COLO668 (cell line): ENCODE data around the gene FUT9.
"Not testable (repeated sequence)": the region's sequence is repeated elsewhere in the genome, so short reads cannot be mapped to it uniquely, and the experiment has no call there.

ENCODE experiments used
- DNase-seq: peaks from one replicate; lab custom pipeline; 2025; ENCODE audit not compliant: unreplicated experiment; lab: John Stamatoyannopoulos, UW

FUT9 gene

DNA sequence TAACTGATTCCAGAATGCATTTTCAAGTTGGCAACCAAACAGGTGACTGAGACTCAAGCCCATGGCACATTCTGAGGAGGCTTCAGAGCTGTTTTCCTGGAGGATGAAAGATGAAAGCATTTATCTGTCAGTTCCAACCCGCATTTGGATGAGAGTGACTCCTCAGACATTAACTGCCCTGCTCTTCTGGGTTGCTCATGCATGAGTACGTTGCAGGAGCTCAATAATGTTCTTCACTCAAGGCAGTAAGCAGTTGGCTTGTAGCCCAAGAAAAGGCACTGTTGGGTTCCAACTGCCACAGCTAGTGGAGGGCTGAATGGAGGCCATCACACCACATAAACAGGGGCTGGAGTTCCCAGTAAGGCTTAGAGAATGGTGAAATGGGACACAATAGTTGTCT is 155.3 kb downstream of the FUT9 start:
- no peak for DNase-seq

DNA sequence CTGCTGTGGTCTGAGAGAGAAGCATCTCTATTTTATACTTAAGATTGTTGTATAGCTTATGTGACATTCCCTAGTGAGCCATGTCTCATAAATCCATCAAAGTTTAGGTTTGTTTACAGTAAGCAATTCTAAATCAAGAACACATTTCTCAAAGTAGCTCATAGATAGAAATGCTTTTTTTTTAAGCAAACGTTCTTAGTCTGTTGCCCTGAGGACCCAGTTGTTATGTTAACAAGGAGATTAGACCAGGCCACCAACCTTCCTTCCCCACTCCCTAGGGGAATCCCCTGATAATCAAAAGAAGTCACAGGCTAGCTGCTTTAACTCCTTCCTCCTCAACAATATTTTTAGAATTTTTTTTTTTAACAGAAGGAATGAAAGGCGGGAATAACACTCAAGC is 169.0 kb downstream of the FUT9 start:
- DNase-seq: no peak

DNA sequence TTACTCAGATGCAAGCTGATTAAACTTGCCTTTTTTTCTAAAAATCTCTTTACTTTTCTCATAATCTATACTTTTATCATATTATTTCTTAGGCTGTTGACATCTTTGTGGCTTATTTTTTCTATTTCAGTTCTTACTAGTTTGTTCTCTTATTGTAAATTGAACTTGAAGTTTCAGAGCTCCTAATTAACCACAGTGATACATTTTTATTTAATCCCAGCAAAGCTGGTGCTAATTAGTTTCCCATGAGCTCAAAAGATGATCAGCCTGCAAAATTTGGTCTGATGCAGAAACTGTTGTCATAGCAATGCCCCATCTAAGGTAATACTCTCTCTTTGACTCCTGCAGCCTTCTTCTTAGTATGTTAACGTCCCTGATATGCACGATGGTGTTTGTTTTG is 170.3 kb downstream of the FUT9 start:
- DNase-seq: no peak

DNA sequence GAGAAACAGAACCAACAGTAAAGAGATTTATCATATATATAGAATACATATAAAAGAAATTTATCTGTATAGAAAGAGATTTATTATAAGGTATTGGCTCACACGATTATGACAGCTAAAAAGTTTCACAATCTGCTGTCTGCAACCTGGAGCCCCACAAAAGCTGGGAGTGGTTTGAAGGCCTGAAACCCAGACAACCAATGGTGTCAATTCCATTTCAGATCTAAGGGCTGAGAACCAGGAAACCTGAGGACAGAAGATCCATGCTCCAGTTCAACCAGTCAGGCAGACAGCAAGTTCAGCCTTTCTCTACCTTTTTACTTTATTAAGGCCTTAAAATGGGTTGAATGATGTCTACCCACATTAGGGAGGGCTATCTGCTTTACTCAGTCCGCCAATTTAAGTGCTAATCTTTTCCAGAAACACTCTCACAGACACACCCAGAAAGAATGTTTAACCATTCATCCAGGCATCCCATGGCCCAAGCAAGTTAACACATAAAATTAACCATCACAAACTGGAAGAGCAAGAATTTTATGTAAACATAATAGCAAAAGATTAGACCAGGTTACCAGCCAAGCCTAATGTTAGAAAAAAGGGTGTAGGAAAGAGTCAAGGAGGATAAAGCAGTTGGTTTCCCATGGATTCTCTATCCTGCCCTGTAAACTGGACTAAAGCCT is 170.9 kb downstream of the FUT9 start:
- no peak for DNase-seq

DNA sequence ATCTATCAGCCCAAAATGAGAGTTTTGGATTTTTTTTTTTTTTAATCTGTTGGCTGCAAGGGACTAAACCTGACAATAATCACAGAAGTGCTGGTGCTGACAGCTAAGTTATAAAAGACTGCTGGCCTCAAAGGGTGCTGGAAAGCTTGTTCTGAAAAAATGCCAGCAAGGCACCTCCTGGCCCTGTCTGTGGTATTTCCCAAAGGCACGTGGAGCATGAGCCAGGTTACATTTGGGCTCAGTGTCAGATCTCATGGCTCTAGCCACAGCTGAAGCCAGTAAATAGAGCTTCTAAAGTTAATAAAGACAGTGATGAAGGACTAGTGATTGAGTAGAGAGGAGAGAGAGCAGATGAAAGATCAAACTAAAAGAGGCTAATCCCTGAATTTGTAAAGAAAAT is 178.9 kb downstream of the FUT9 start:
- no peak for DNase-seq

DNA sequence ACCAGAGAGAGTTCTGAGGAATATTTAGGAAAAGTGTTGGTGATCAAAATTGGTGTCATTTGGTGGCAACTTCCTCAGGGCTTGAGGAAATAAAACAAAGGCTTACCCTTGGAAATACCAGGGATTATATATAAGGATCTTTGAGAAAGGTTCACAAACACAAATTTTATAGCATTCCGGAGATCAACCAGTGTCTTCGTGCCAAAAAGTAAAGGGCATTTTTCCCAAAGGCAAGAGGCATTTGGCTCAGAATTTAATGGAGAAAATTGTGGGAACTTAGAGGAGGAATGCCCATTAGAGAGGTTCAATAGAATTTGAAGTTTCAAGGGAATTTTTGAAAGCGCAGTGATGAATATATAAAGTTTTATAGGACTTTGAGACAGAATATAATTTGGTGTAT is 179.5 kb downstream of the FUT9 start:
- DNase-seq: no peak

DNA sequence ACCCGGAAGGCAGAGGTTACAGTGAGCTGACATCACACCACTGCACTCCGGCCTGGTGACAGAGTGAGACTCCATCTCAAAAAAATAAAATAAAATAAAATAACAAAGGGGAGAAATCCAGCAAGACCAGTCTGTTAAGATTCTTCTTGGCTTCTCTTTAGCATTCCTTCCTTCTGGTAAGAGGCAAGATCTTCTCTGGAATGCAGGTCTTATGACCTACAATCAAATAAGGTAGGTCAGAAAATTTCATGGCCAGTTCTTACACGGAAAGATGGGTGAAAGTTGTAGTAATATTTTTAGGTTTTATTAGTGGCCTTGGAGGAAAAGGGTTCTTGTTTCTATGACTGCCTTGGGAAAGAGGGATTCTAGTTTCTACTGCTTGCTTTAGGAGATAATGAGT is 180.9 kb downstream of the FUT9 start:
- DNase-seq: no peak

DNA sequence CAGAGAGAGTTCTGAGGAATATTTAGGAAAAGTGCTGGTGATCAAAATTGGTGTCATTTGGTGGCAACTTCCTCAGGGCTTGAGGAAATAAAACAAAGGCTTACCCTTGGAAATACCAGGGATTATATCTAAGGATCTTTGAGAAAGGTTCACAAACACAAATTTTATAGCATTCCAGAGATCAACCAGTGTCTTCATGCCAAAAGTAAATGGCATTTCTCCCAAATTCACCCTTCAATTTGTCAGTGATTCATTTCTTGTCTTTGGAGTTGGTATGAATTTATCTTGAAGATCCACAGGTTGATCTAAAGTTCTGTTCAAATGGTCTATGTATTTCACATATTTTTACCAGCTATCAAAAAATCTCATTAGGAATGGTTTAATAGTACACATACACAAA is 181.5 kb downstream of the FUT9 start:
- no peak for DNase-seq

DNA sequence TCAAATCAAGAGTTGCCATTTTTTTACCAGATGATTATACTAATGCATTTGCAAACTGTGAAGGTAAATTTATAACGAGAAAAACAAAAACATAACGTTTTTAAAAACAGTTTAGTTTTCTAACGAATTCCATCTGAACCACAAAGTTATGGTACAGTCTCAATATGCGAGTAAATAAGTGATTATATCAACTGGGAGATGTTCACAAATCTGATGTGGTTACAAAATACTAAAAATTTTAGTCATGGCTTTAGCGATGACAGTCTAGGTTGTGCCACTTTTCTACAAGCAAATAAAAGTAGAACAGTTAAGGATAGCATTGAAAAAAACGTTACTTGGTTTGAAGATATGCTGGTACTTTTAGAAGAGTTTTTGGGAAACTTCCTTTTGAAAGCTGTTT is 186.8 kb downstream of the FUT9 start:
- no peak for DNase-seq

DNA sequence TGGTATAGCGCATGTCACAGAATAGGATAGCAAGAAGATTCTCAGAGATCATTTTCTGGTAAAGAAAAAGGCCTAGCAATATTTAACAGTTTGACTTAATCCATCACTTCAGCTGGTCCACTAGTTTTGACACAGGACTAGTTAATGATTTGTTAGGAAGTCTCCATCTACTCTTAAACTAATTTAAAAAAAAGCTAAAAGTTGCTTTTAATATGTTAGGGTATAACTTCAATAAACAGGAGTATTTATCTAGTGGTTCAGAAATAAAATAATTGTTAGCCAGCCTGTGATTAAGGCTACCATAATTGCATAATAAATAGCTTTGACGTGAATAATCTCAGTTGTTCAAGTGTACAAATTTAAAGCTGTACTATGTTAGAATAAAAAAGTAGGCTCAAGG is 195.6 kb downstream of the FUT9 start:
- DNase-seq: no peak

DNA sequence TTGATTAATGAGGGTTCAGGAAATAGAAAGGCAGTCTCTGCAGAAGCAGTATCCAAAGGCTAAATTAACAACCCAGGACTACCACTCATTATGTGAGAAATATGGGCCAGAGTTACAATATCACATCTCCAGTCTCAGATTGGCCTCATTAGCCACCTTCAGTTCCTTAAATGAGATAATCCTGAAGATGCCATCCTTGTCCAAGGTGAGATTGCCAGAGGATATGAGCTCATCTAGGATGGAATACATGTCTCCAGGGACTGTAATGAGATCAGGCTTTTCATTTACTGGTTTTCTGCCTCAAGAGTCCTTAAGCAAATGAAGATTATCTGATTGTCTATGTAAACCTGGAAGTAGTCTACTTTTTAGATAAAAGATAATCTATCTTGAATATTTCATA is 196.3 kb downstream of the FUT9 start:
- DNase-seq: no peak

DNA sequence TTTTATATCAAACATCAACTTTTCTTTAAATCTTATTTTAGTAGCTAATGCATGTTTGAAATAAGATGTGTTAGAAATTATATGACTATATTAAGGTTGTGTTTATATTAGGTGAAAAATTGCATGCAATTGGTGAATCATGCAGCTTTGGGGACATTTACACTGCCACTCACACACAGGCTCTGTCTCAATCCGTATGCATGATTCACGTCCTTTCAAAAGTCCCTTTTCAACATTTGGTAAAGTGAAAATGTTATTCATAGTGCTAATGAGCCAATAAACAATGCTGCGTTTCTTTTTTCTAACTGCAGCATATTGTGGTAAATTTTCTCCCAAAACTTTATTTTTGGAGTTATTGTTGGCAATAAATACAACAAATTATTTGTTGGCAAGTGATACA is 198.0 kb downstream of the FUT9 start:
- no peak for DNase-seq

DNA sequence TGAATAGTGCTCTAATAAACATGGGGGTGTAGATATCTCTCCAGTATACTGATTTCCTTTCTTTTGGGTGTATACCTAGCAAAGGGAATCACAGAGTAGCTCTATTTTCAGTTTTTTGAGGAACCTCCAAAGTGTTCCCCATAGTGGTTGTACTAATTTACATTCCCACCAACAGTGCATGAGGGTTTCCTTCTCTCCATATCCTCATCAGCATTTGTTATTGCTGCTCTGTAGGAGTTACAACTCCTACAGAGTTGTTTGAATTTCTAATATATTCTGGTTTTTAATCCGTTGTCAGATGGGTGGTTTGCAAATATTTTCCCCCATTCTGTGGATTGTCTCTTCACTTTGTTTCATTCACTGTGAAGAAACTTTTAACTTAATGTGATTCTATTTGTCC is 207.9 kb downstream of the FUT9 start:
- DNase-seq: no peak

DNA sequence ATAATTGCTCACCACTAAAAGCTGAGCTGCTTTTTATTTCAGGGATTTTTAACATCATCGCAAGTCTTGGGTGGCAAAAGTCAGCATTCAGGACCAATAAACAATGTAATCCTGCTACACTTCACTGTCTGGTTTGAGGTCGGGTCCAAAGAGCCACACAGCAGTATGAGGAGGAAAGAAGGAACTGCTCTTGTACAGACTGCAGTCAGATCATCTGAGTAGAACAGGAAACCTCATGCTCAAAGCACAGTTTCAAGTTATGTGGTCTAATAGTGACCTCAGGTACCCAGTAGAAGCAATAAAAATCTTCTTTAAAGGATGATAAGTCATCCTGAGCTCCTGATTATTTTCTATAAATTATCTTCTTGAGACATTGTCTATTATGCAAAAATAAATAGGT is 211.4 kb downstream of the FUT9 start:
- DNase-seq: no peak

DNA sequence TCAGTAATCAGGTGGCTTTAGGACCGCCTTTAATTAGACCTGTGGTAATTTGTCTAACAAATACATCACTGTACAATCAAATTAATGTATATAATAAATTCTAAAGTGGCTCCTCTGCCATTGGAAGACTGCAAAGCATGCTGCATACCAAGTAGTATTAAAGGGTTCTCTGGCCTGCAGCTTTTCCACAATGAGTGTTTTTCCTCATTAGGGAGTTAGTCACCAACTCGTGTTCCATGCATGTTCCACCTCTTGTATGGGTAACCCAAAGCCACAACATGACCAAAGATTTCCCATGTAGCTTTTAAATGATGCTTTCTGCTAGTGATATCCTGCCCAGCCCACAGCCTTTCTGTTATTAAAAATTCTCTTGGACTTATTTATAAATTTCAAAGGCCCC is 218.7 kb downstream of the FUT9 start:
- no peak for DNase-seq

DNA sequence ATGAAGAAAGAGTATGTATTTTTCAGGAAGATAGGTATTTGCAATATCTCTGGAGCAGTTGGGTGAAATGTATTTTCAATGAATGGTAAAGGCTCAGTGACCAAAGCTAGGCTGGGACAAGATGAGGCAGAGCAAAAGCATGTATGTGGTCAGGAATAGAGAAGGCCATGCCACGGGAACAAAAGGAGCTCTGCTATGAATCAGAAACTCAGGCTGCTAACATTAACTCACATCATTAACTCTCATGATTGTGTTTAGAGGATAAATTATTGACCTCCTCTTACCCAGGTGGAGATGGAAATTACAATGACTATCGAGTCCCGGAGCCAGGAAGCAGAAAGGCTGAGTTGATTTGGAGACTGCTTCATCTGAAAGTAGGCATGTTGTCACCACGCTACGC is 220.2 kb downstream of the FUT9 start:
- no peak for DNase-seq

DNA sequence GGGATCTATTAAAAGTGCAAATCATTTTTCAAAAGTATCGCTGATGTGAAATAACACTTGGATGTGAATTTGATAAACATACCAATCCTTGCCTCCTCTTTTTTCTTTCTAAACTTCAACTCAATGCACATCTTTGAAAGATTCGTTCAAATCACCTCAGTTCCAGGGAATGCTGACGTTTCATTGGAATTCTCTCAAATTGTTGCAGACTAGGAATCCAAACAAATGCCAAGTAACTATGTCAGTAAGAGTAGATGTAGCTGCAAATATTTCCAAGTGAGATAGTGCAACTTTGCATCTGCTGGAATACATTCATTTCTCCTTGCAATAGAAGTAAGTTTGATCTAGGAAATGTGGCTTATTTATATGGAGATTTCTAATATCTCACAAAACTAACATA is 220.7 kb downstream of the FUT9 start:
- no peak for DNase-seq

DNA sequence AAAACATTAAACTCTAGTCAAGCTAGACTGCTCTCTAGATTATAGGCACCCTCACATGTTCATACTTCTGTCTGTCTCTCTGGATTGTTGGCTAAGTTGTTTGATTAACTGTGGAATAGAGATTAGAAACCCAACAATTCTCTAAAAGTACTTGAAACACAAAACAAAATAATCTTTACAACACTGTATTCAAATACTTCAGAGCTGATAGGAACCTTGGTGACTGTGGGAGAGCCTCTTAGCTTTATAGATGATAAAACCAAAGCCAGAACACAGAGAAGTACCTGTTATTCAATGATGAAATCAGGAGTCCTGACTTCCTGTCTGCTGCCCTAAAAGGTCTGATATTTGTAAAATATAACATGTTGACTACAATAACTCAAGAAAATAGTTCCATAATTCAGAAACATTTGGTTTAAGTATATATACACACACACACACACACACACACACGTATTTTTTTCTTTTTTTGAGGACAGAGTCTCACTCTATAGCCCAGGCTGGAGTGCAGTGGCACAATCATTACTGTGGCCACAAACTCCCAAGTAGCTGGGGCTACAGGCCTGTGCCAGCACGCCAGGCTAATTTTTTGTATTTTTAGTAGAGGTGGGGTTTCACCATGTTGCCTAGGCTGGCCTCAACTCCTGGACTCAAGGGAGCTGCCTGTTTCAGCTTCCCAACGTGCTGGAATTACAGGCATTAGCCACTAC is 222.0 kb downstream of the FUT9 start:
- no peak for DNase-seq

DNA sequence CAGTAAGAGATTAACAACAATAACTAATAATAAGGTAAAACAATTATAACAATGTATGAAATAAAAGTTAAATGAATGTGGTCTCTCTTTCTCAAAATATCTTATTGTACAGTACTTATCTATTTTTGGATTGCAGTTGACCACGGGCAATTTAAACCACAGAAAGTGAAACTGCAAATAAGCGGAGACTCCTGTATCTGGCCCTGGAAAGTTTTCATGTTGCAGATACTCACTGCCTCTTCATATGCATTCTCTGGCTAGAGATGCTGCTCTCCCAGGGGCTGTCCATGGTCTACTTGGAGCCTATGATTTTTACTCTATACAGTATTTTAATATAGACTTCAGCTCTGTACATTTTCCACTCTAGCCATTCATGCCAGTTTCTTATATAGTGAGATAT is 230.8 kb downstream of the FUT9 start:
- DNase-seq: no peak

DNA sequence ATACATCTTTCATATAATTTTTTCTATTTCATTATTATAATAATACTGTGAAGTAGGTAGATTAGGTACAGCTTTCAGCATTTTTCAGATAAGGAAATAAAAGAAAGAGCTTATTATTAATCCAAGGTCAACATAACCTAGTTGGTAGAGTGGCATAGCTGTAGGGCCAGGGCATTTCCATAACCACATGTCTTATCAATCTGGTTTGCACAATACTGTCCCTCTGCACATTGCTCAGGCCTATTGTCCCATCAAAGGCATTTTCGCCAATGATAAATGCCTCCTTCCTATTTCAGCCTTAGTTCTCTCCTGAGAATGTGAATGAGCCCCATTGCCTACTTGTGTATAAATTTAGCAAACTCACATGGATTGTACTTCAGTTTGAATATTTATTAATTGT is 234.0 kb downstream of the FUT9 start:
- DNase-seq: no peak

DNA sequence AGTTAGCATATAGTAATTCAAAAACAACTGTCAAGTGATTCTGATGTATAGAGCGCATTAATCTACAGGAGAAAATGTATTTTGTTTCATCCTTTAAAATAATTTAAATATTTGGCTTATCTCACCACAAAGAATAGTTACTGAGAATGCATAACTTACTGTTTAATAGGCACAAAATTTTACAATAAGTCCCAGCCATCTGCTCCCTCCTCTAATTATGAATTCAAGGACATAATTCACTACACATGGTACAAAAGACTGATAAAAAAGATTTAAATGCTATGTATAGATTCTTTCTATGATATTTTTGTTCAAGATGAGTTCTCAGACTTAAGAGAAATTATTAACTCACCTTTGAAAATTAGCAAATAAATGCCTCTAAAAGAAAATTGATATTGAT is 242.0 kb downstream of the FUT9 start:
- DNase-seq: no peak

DNA sequence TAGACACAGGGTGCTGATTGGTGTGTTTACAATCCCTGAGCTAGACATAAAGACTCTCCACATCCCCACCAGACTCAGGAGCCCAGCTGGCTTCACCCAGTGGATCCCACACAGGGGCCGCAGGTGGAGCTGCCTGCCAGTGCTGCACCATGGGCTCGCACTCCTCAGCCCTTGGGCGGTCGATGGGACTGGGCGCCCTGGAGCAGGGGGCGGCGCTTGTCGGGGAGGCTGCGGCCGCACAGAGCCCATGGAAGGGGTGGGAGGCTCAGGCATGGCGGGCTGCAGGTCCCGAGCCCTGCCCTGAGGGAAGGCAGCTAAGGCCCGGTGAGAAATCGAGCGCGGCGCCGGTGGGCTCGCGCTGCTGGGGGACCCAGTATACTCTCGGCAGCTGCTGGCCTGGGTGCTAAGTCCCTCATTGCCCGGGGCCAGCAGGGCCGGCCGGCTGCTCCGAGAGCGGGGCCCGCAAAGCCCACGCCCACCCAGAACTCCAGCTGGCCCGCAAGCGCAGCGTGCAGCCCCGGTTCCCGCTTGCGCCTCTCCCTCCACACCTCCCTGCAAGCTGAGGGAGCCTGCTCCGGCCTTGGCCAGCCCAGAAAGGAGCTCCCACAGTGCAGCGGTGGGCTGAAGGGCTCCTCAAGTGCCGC is 245.1 kb downstream of the FUT9 start:
- DNase-seq: not testable (repeated sequence)
